Left kidney (tissue), 2 donors: ENCODE measurements around the gene GSTM2. TPM values are rescaled to one million over a fixed set of nuclear protein-coding genes. Genes with fewer than 3 reads are reported as not detected.

ENCODE experiments used
- DNase-seq: peaks from one replicate; pipeline ENCODE4 v3.0.0-alpha.2; 2013
- polyA plus RNA-seq: library from polyadenylated mRNA; unstranded; fragments of 120-200 nt; gene quantifications from one replicate; pipeline ENCODE4 v1.2.1, GENCODE V29; 2013; ENCODE audit not compliant: insufficient read length

GSTM2 gene
- polyA plus RNA-seq, 1 donor, result 268 TPM

GRCh38 chr1:109628540-109629321, 39.1 kb upstream of the GSTM2 start:
- no peak for DNase-seq

- no peak for DNase-seq
These were observed 38.4 kb upstream of the GSTM2 start for GRCh38 chr1:109629372-109630030.

GRCh38 chr1:109630081-109630897, 37.6 kb upstream of the GSTM2 start:
- no peak for DNase-seq

GRCh38 chr1:109630898-109631512, 36.9 kb upstream of the GSTM2 start:
- DNase-seq, result no peak

GRCh38 chr1:109631513-109632505, 36.0 kb upstream of the GSTM2 start:
- DNase-seq, result no peak

- DNase-seq, result no peak
These were observed 35.0 kb upstream of the GSTM2 start for GRCh38 chr1:109632671-109633346.

- no peak for DNase-seq
These were observed 33.6 kb upstream of the GSTM2 start for GRCh38 chr1:109634292-109634691.

GRCh38 chr1:109634771-109635750, 32.8 kb upstream of the GSTM2 start:
- no peak for DNase-seq

GRCh38 chr1:109635862-109636200, 32.0 kb upstream of the GSTM2 start:
- DNase-seq, result no peak

GRCh38 chr1:109636201-109636952, 31.5 kb upstream of the GSTM2 start:
- no peak for DNase-seq

GRCh38 chr1:109637446-109637845, 30.4 kb upstream of the GSTM2 start:
- no peak for DNase-seq

GRCh38 chr1:109639063-109639840, 28.6 kb upstream of the GSTM2 start:
- DNase-seq, result no peak

GRCh38 chr1:109639841-109640184, 28.0 kb upstream of the GSTM2 start:
- no peak for DNase-seq

GRCh38 chr1:109640285-109640865, 27.5 kb upstream of the GSTM2 start:
- no peak for DNase-seq

GRCh38 chr1:109641078-109641740, 26.6 kb upstream of the GSTM2 start:
- no peak for DNase-seq

- DNase-seq, result no peak
These were observed 26.0 kb upstream of the GSTM2 start for GRCh38 chr1:109641861-109642260.

GRCh38 chr1:109642626-109643025, 25.2 kb upstream of the GSTM2 start:
- no peak for DNase-seq
